Neural crest cell (in vitro differentiated cells): ENCODE results near the gene SNX14. TPM values are rescaled to one million over a fixed set of nuclear protein-coding genes. Genes with fewer than 3 reads are reported as not detected.
A peak's percentile ranks its signal among the peaks of the same experiment; 100 is the strongest.
"Not testable (repeated sequence)": the region's sequence is repeated elsewhere in the genome, so short reads cannot be mapped to it uniquely, and the experiment has no call there.

Experiments used
- DNase-seq: peaks from one replicate; pipeline ENCODE4 v3.0.0; 2021; ENCODE audit warnings: low read depth, mixed read lengths, low spot score
- H3K27ac Mint-ChIP-seq: one replicate; pipeline ENCODE4 v1.8.0; 2021; ENCODE audit warnings: mild to moderate bottlenecking, mixed read lengths; ENCODE audit not compliant: unreplicated experiment
- H3K27me3 Mint-ChIP-seq: 2 replicates; pipeline ENCODE4 v1.8.0; 2021; ENCODE audit warnings: low read depth, mild to moderate bottlenecking, mixed read lengths
- H3K36me3 Mint-ChIP-seq: 2 replicates; pipeline ENCODE4 v1.8.0; 2021; ENCODE audit warnings: low read depth, mild to moderate bottlenecking, mixed read lengths
- H3K4me1 Mint-ChIP-seq: 2 replicates; pipeline ENCODE4 v1.8.0; 2021; ENCODE audit warnings: mixed read lengths
- H3K4me3 Mint-ChIP-seq: one replicate; pipeline ENCODE4 v1.8.0; 2021; ENCODE audit warnings: mild to moderate bottlenecking, mixed read lengths
- H3K9me3 Mint-ChIP-seq: 2 replicates; pipeline ENCODE4 v1.8.0; 2021; ENCODE audit warnings: mixed read lengths
- CTCF ChIP-seq: fragments of 200-600 bp; sonication (generic); conservative IDR thresholded peaks from 2 replicates; pipeline ENCODE4 v1.5.0; 2021; ENCODE audit warnings: antibody characterized with exemption, mild to moderate bottlenecking
- total RNA-seq: library from RNA; stranded (reverse); gene quantifications from 2 replicates; pipeline ENCODE4 v1.2.1, GENCODE V29; 2021

SNX14 gene
- total RNA-seq, 1 donor from 2014 or later = 56.4 TPM

GRCh38 chr6:85552652-85553051, 41.0 kb downstream of the SNX14 start:
- H3K27me3 Mint-ChIP-seq = no peaks in the 10 kb centered on the region
- H3K36me3 Mint-ChIP-seq = peaks cover 25% of the 10 kb centered on the region
- no peaks in the 10 kb centered on the region for H3K9me3 Mint-ChIP-seq
- no peak for DNase-seq
- peaks cover 9% of the 10 kb centered on the region for H3K4me1 Mint-ChIP-seq
- TF ChIP-seq CTCF = no peak
- no peak overlapping the region for H3K4me3 Mint-ChIP-seq
- H3K27ac Mint-ChIP-seq = peak overlapping the region; percentile 44

- Mint-ChIP-seq H3K4me3 (no peak overlapping the region), H3K9me3 (no peaks in the 10 kb centered on the region), H3K36me3 (peaks cover 23% of the 10 kb centered on the region), H3K27ac (no peak overlapping the region), H3K4me1 (peaks cover 9% of the 10 kb centered on the region), H3K27me3 (no peaks in the 10 kb centered on the region)
- DNase-seq = no peak
- TF ChIP-seq CTCF = no peak
Measured at GRCh38 chr6:85551264-85551663, 42.4 kb downstream of the SNX14 start.

GRCh38 chr6:85547719-85548118, 45.9 kb downstream of the SNX14 start:
- peaks cover 6% of the 10 kb centered on the region for H3K4me1 Mint-ChIP-seq
- no peaks in the 10 kb centered on the region for H3K9me3 Mint-ChIP-seq
- no peak overlapping the region for H3K27ac Mint-ChIP-seq
- no peak for DNase-seq
- no peak overlapping the region for H3K4me3 Mint-ChIP-seq
- no peaks in the 10 kb centered on the region for H3K27me3 Mint-ChIP-seq
- TF ChIP-seq CTCF = no peak
- peaks cover 20% of the 10 kb centered on the region for H3K36me3 Mint-ChIP-seq

- H3K27ac Mint-ChIP-seq = no peak overlapping the region
- H3K36me3 Mint-ChIP-seq = peaks cover 12% of the 10 kb centered on the region
- H3K4me3 Mint-ChIP-seq = no peak overlapping the region
- no peaks in the 10 kb centered on the region for H3K4me1 Mint-ChIP-seq
- no peaks in the 10 kb centered on the region for H3K27me3 Mint-ChIP-seq
- TF ChIP-seq CTCF = no peak
- no peak for DNase-seq
- H3K9me3 Mint-ChIP-seq = no peaks in the 10 kb centered on the region
Measured at GRCh38 chr6:85544776-85545175, 48.9 kb downstream of the SNX14 start.

GRCh38 chr6:85537055-85537494, 56.6 kb downstream of the SNX14 start:
- no peaks in the 10 kb centered on the region for H3K4me1 Mint-ChIP-seq

GRCh38 chr6:85524281-85524680, 69.4 kb downstream of the SNX14 start:
- peaks cover 19% of the 10 kb centered on the region for H3K36me3 Mint-ChIP-seq
- H3K4me1 Mint-ChIP-seq, H3K9me3 Mint-ChIP-seq, DNase-seq, H3K27ac Mint-ChIP-seq, H3K4me3 Mint-ChIP-seq, H3K27me3 Mint-ChIP-seq: not testable (repeated sequence)

More at GRCh38 chr6:85537055-85537494, 56.6 kb downstream of the SNX14 start:
- Mint-ChIP-seq H3K27ac (no peak overlapping the region), H3K4me3 (no peak overlapping the region), H3K27me3 (no peaks in the 10 kb centered on the region), H3K36me3 (peaks cover 3% of the 10 kb centered on the region), H3K9me3 (no peaks in the 10 kb centered on the region)
- DNase-seq = no peak
- TF ChIP-seq CTCF = peak; percentile 83
